ENCODE measurements around the gene NOL9.
A peak's percentile ranks its signal among the peaks of the same experiment; 100 is the strongest.

NOL9 gene

GRCh38 chr1:6581561-6582305 lies 27.4 kb upstream of the NOL9 start:
- H3K4me3 ChIP-seq (replicated peaks; ENCODE audit: insufficient read depth, low read length) = peak overlapping the region; percentile 87
- DNase-seq (ENCODE audit: low read depth in 1 of 2, low spot score in 1 of 2) = peak in 1 of 2 experiments; percentile 89
- TF ChIP-seq REST (IDR thresholded peaks at IDR 0.05; ENCODE audit: insufficient replicate concordance, low read depth) (no peak), POLR2AphosphoS5 (IDR thresholded peaks at IDR 0.05; ENCODE audit: low read depth) (0 out of 2 replicates have a peak, but pooled peaks have one; percentile 41), CTCF (IDR thresholded peaks at IDR 0.05; ENCODE audit: insufficient read depth, low read length) (no peak), GABPA (IDR thresholded peaks at IDR 0.05; ENCODE audit: low read depth) (no peak), SPI1 (IDR thresholded peaks at IDR 0.05; ENCODE audit: borderline replicate concordance, low read depth) (peak; percentile 50; the same call in 1 of the 2 replicates)
- peak overlapping the region; percentile 89 for H3K27ac ChIP-seq (replicated peaks)
- H3K27me3 ChIP-seq (ENCODE audit: insufficient read depth, poor library complexity, severe bottlenecking) = no peaks in the 10 kb centered on the region

- H3K4me3 ChIP-seq (replicated peaks; ENCODE audit: insufficient read depth, low read length) = peak overlapping the region; percentile 87
- peak overlapping the region; percentile 89 for H3K27ac ChIP-seq (replicated peaks)
- H3K27me3 ChIP-seq (ENCODE audit: insufficient read depth, poor library complexity, severe bottlenecking) = no peaks in the 10 kb centered on the region
- TF ChIP-seq CTCF (IDR thresholded peaks at IDR 0.05; ENCODE audit: insufficient read depth, low read length) (no peak), GABPA (IDR thresholded peaks at IDR 0.05; ENCODE audit: low read depth) (no peak), SPI1 (IDR thresholded peaks at IDR 0.05; ENCODE audit: borderline replicate concordance, low read depth) (no peak), POLR2AphosphoS5 (IDR thresholded peaks at IDR 0.05; ENCODE audit: low read depth) (no peak), REST (IDR thresholded peaks at IDR 0.05; ENCODE audit: insufficient replicate concordance, low read depth) (no peak)
- DNase-seq (ENCODE audit: low read depth in 1 of 2, low spot score in 1 of 2) = peak in 1 of 2 experiments; percentile 80
These were observed 26.5 kb upstream of the NOL9 start for GRCh38 chr1:6580593-6581409.

- Histone ChIP-seq H3K4me3 (replicated peaks; ENCODE audit: insufficient read depth, low read length) (peak overlapping the region; percentile 87), H3K27me3 (ENCODE audit: insufficient read depth, poor library complexity, severe bottlenecking) (no peaks in the 10 kb centered on the region), H3K27ac (replicated peaks) (peak overlapping the region; percentile 89)
- peak; percentile 67; the same call in 1 of the 2 replicates for TF ChIP-seq SPI1 (IDR thresholded peaks at IDR 0.05; ENCODE audit: borderline replicate concordance, low read depth)
- no peak for TF ChIP-seq REST (IDR thresholded peaks at IDR 0.05; ENCODE audit: insufficient replicate concordance, low read depth)
- peak in 1 of 2 experiments; percentile 64 for DNase-seq (ENCODE audit: low read depth in 1 of 2, low spot score in 1 of 2)
These were observed 25.8 kb upstream of the NOL9 start for GRCh38 chr1:6580119-6580592.
